CD14-positive monocyte (primary cell): ENCODE data around the gene PRR18. TPM values are rescaled to one million over a fixed set of nuclear protein-coding genes. Genes with fewer than 3 reads are reported as not detected.

Experiments
- DNase-seq, 3 donors: peaks; one replicate each; pipeline ENCODE4 v3.0.0-alpha.2; 2011 to 2022
- H2AFZ ChIP-seq: 2 replicates; pipeline ENCODE4 v1.6.0; 2012; ENCODE audit warnings: mild to moderate bottlenecking, low read depth, low read length, inconsistent platforms; ENCODE audit not compliant: insufficient read depth, poor library complexity, severe bottlenecking
- H3K27ac ChIP-seq, 2 donors: 1 replicate in 1 of 2; 2 replicates in 1 of 2; pipeline ENCODE4 v1.5.1; 2012 to 2013; ENCODE audit warnings: low read length in 2 of 2, control low read depth in 1 of 2, inconsistent platforms in 1 of 2, low read depth in 1 of 2, mild to moderate bottlenecking in 1 of 2
- H3K27me3 ChIP-seq, 2 donors: one replicate each; pipeline versions ENCODE4 v1.6.0 to v1.6.1; 2011 to 2013; ENCODE audit warnings: low read length in 2 of 2; ENCODE audit not compliant: control insufficient read depth in 2 of 2, insufficient read depth in 2 of 2
- H3K36me3 ChIP-seq, 2 donors: replicated peaks in 1 of 2; 1 replicate in 1 of 2; 2 replicates in 1 of 2; pipeline versions ENCODE4 v1.5.1 to v1.6.1; 2012 to 2013; ENCODE audit warnings: low read length in 2 of 2, control low read depth in 1 of 2, inconsistent platforms in 1 of 2, mild to moderate bottlenecking in 1 of 2; ENCODE audit not compliant: insufficient read depth in 2 of 2, control insufficient read depth in 1 of 2
- H3K4me1 ChIP-seq, 2 donors: 1 replicate in 1 of 2; 2 replicates in 1 of 2; pipeline versions ENCODE4 v1.5.1 to v1.6.1; 2012 to 2013; ENCODE audit warnings: low read length in 2 of 2, control low read depth in 1 of 2, inconsistent platforms in 1 of 2, mild to moderate bottlenecking in 1 of 2, moderate library complexity in 1 of 2; ENCODE audit not compliant: insufficient read depth in 2 of 2, control insufficient read depth in 1 of 2
- H3K4me2 ChIP-seq: replicated peaks from 2 replicates; pipeline ENCODE3; 2012; ENCODE audit warnings: low read length, moderate library complexity, mild to moderate bottlenecking; ENCODE audit not compliant: poor library complexity, severe bottlenecking; ENCODE audit errors: extremely low read depth
- H3K4me3 ChIP-seq, 3 experiments: fragments of 200-600 bp in 1 of 3; sonication (generic) in 1 of 3; replicated peaks in 1 of 3; 1 replicate in 2 of 3; 2 replicates in 1 of 3; pipeline ENCODE4 v1.5.1; 2011 to 2013; ENCODE audit warnings: low read length in 3 of 3, mild to moderate bottlenecking in 3 of 3, control low read depth in 2 of 3, low read depth in 2 of 3, inconsistent platforms in 1 of 3, moderate library complexity in 1 of 3
- H3K79me2 ChIP-seq: 2 replicates; pipeline ENCODE4 v1.6.0; 2012; ENCODE audit warnings: mild to moderate bottlenecking, control low read depth, inconsistent platforms, low read length, moderate library complexity; ENCODE audit not compliant: insufficient read depth
- H3K9ac ChIP-seq: 2 replicates; pipeline ENCODE4 v1.6.0; 2017; ENCODE audit warnings: low read length, mild to moderate bottlenecking; ENCODE audit not compliant: insufficient read depth, poor library complexity, severe bottlenecking
- H3K9me3 ChIP-seq, 2 donors: replicated peaks in 1 of 2; 1 replicate in 1 of 2; 2 replicates in 1 of 2; pipeline versions ENCODE4 v1.5.1 to v1.6.1; 2012 to 2013; ENCODE audit warnings: low read length in 2 of 2, control low read depth in 1 of 2; ENCODE audit not compliant: control insufficient read depth in 1 of 2, insufficient read depth in 1 of 2
- H4K20me1 ChIP-seq: 2 replicates; pipeline ENCODE4 v1.6.0; 2012; ENCODE audit warnings: mild to moderate bottlenecking, low read length, control low read depth, moderate library complexity; ENCODE audit not compliant: insufficient read depth
- H3K27ac Mint-ChIP-seq, 7 donors: one replicate each; pipeline ENCODE4 v1.8.0; 2020; ENCODE audit warnings: mild to moderate bottlenecking in 7 of 7, mixed read lengths in 7 of 7, moderate library complexity in 6 of 7, inconsistent platforms in 2 of 7
- H3K27me3 Mint-ChIP-seq, 3 donors: one replicate each; pipeline ENCODE4 v1.8.0; 2021 to 2022; ENCODE audit warnings: low read depth in 3 of 3, mild to moderate bottlenecking in 3 of 3, mixed read lengths in 3 of 3, moderate library complexity in 3 of 3, inconsistent platforms in 1 of 3
- H3K36me3 Mint-ChIP-seq, 2 donors: one replicate each; pipeline ENCODE4 v1.8.0; 2020; ENCODE audit warnings: mixed read lengths in 2 of 2, inconsistent platforms in 1 of 2, mild to moderate bottlenecking in 1 of 2
- H3K4me1 Mint-ChIP-seq: one replicate; pipeline ENCODE4 v1.8.0; 2020; ENCODE audit warnings: mild to moderate bottlenecking, mixed read lengths
- H3K4me3 Mint-ChIP-seq, 2 donors: one replicate each; pipeline ENCODE4 v1.8.0; 2020; ENCODE audit warnings: mild to moderate bottlenecking in 2 of 2, mixed read lengths in 2 of 2, moderate library complexity in 1 of 2
- H3K9me3 Mint-ChIP-seq, 7 donors: one replicate each; pipeline ENCODE4 v1.8.0; 2020 to 2022; ENCODE audit warnings: mixed read lengths in 7 of 7, mild to moderate bottlenecking in 6 of 7, moderate library complexity in 6 of 7, inconsistent platforms in 2 of 7
- CTCF ChIP-seq: fragments of 200-600 bp; IDR thresholded peaks from one replicate; pipeline ENCODE4 v1.8.0; 2022; ENCODE audit warnings: antibody characterized with exemption, mild to moderate bottlenecking
- WGBS: methylation state at CpG from one replicate; pipeline ENCODE4 v1.1.5; 2013; ENCODE audit warnings: missing lambda C conversion rate; ENCODE audit not compliant: insufficient coverage; 5-methylcytosine and 5-hydroxymethylcytosine counted together
- intact Hi-C, 2 donors: fragments of 100-400 bp; cut with micrococcal nuclease; formaldehyde crosslinking; loops; one replicate each; pipeline versions ENCODE4 v1.15.0 to v1.15.1; 2023
- polyA plus RNA-seq, 3 donors: library from polyadenylated mRNA; depleted of rRNA in 1 of 3; unstranded in 2 of 3; stranded (reverse) in 1 of 3; fragments of 300-500 nt in 2 of 3; fragments of >200 nt in 1 of 3; fragmentation: Illumina TruSeq in 2 of 3; gene quantifications; 1 replicate in 2 of 3; 2 replicates in 1 of 3; pipeline ENCODE4 v1.2.3, GENCODE V29; 2012 to 2021

PRR18 gene
- polyA plus RNA-seq, 3 donors, result not detected

GRCh38 chr6:166258854-166259276, 49.3 kb downstream of the PRR18 start:
- H3K4me3 ChIP-seq, result peak overlapping the region in 1 of 3 experiments; percentile 49
- peak; percentile 94 to 97 (median 95) for DNase-seq
- H3K9me3 Mint-ChIP-seq, result peaks cover 0 to 2% (median 0%) of the 10 kb centered on the region in 7 donors

GRCh38 chr6:166257911-166258318, 50.3 kb downstream of the PRR18 start:
- H3K4me3 Mint-ChIP-seq, result peak overlapping the region; percentile 66 to 78
- H3K27me3 ChIP-seq, result no peaks in the 10 kb centered on the region
- intact Hi-C loops, result loop anchor here (5.0 to 10.0 kb wide), 2 partner anchors 124 to 367 kb away; partner anchors contain the start of genes RPS6KA2 (in 2 of the 2) and MPC1 (in 1 of the 2)
- peak overlapping the region; percentile 95 to 99 for H3K27ac ChIP-seq
- peak; percentile 35 to 78 (median 67) for DNase-seq
- H3K9ac ChIP-seq, result peak overlapping the region; percentile 75
- peak overlapping the region in 1 of 3 experiments; percentile 49 for H3K4me3 ChIP-seq
- H3K27me3 Mint-ChIP-seq, result peaks cover 8 to 15% (median 10%) of the 10 kb centered on the region in 3 donors
- H3K79me2 ChIP-seq, result no peaks in the 10 kb centered on the region
- H3K9me3 Mint-ChIP-seq, result peaks cover 0 to 2% (median 0%) of the 10 kb centered on the region in 7 donors
- peak overlapping the region; percentile 53 for H3K4me2 ChIP-seq
- H3K36me3 ChIP-seq, result no peaks in the 10 kb centered on the region
- H3K4me1 Mint-ChIP-seq, result peaks cover 58% of the 10 kb centered on the region
- no peak for TF ChIP-seq CTCF
- peaks cover 44 to 50% of the 10 kb centered on the region in 2 donors for H3K4me1 ChIP-seq
- H2AFZ ChIP-seq, result no peak overlapping the region
- H3K36me3 Mint-ChIP-seq, result peaks cover 3% of the 10 kb centered on the region in 2 donors
- 76% methylated on average over 7 of the region's 7 CpGs for WGBS
- H3K9me3 ChIP-seq, result no peaks in the 10 kb centered on the region
- no peaks in the 10 kb centered on the region for H4K20me1 ChIP-seq
- peak overlapping the region; percentile 99 to 100 (median 99) for H3K27ac Mint-ChIP-seq

More at GRCh38 chr6:166258854-166259276, 49.3 kb downstream of the PRR18 start:
- no peaks in the 10 kb centered on the region for H4K20me1 ChIP-seq
- H3K36me3 ChIP-seq, result no peaks in the 10 kb centered on the region
- peak overlapping the region; percentile 70 for H2AFZ ChIP-seq
- no peak for TF ChIP-seq CTCF
- 0% methylated on average over 9 of the region's 10 CpGs for WGBS
- intact Hi-C loops, result loop anchor here (5.0 to 10.0 kb wide), 2 partner anchors 123 to 366 kb away; partner anchors contain the start of genes RPS6KA2 (in 2 of the 2) and MPC1 (in 1 of the 2)
- peak overlapping the region; percentile 75 for H3K9ac ChIP-seq
- Mint-ChIP-seq H3K4me1 (peaks cover 58% of the 10 kb centered on the region), H3K36me3 (peaks cover 3% of the 10 kb centered on the region in 2 donors), H3K27ac (peak overlapping the region; percentile 99 to 100 (median 99)), H3K27me3 (peaks cover 8 to 15% (median 10%) of the 10 kb centered on the region in 3 donors), H3K4me3 (peak overlapping the region; percentile 66 to 80)
- peaks cover 39 to 47% of the 10 kb centered on the region in 2 donors for H3K4me1 ChIP-seq
- H3K79me2 ChIP-seq, result no peaks in the 10 kb centered on the region
- peak overlapping the region; percentile 53 for H3K4me2 ChIP-seq
- H3K27me3 ChIP-seq, result no peaks in the 10 kb centered on the region
- H3K27ac ChIP-seq, result peak overlapping the region; percentile 95 to 99
- H3K9me3 ChIP-seq, result no peaks in the 10 kb centered on the region

Other genes starting within 250 kb of the PRR18 start
- gene TBXT, start 140.5 kb downstream of the PRR18 start, polyA plus RNA-seq, result not detected
- gene SFT2D1, start 34.2 kb upstream of the PRR18 start, polyA plus RNA-seq, result 100 to 1,000 TPM in 2 of 3 donors, 10 to 100 TPM in 1; 48.1 to 166 (median 140) TPM
- 100 to 1,000 TPM in 2 of 3 donors, 10 to 100 TPM in 1; 52.4 to 122 (median 104) TPM for gene MPC1, start 74.5 kb upstream of the PRR18 start, polyA plus RNA-seq